Stimulated activated naive CD8-positive, alpha-beta T cell treated with anti-CD3 and anti-CD28 coated beads, Interleukin-15, amount 100 ng/mL, for 72 hours (primary cell): ENCODE measurements around the gene STK32C.
A peak's percentile ranks its signal among the peaks of the same experiment; 100 is the strongest.
"Not testable (repeated sequence)": the region's sequence is repeated elsewhere in the genome, so short reads cannot be mapped to it uniquely, and the experiment has no call there.

Experiments used
- ATAC-seq: fragments of 150-1000 bp; cut with Tn5 transposase; 2 replicates; pipeline ENCODE4 v1.10.0; 2021; ENCODE audit warnings: mild to moderate bottlenecking, moderate library complexity
- DNase-seq, 2 donors: peaks; one replicate each; pipeline ENCODE4 v3.0.0; 2021 to 2022
- H3K27ac Mint-ChIP-seq, 2 donors: one replicate each; pipeline ENCODE4 v1.8.0; 2022; ENCODE audit warnings: mild to moderate bottlenecking in 2 of 2, mixed read lengths in 2 of 2, moderate library complexity in 2 of 2
- H3K27me3 Mint-ChIP-seq: one replicate; pipeline ENCODE4 v1.8.0; 2022; ENCODE audit warnings: mixed read lengths
- H3K4me1 Mint-ChIP-seq: one replicate; pipeline ENCODE4 v1.8.0; 2022; ENCODE audit warnings: mild to moderate bottlenecking, mixed read lengths
- H3K4me3 Mint-ChIP-seq, 2 donors: one replicate each; pipeline ENCODE4 v1.8.0; 2022; ENCODE audit warnings: mild to moderate bottlenecking in 2 of 2, mixed read lengths in 2 of 2, moderate library complexity in 1 of 2
- H3K9me3 Mint-ChIP-seq, 2 donors: one replicate each; pipeline ENCODE4 v1.8.0; 2022; ENCODE audit warnings: mixed read lengths in 2 of 2

Gene STK32C

DNA sequence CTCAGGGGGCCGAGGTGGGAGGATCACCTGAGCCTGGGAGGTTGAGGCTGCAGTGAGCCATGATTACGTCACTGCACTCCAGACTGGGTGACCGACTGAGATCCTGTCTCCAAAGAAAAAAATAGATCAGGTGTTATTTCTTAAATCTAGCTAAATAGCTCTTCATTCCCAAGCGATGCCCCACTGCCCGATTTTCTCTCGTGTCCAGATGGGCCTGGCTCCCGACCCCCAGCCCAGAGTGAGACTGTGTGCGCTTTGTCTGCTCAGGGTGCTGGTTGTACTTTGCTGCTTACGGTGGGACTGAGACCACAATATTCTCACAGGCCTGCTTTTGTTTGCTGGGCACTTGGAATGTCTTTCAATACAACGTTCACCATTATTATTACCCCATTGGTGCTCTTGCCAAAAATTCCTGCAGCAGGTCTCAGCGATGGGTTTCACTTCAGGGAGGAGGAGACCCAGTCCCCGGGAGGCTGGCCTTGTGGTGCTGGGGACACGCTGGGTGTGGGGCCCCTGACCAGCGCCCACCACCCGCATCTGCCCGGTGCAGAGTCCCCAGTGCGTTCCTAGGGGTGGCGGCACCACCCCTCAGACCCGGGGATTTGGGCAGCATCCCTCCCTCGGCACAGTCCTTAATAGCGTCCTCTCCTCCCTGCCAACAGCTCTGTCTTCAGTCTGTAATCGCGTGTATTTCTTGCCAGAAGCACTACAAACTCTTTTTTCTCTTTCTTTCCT is 141.4 kb downstream of the STK32C start:
- H3K27me3 Mint-ChIP-seq, result peaks cover 5% of the 10 kb centered on the region
- no peak overlapping the region for H3K27ac Mint-ChIP-seq
- H3K4me3 Mint-ChIP-seq, result no peak overlapping the region
- peaks cover 38% of the 10 kb centered on the region for H3K4me1 Mint-ChIP-seq
- H3K9me3 Mint-ChIP-seq, result no peaks in the 10 kb centered on the region
- ATAC-seq (no peak), DNase-seq (no peak)

DNA sequence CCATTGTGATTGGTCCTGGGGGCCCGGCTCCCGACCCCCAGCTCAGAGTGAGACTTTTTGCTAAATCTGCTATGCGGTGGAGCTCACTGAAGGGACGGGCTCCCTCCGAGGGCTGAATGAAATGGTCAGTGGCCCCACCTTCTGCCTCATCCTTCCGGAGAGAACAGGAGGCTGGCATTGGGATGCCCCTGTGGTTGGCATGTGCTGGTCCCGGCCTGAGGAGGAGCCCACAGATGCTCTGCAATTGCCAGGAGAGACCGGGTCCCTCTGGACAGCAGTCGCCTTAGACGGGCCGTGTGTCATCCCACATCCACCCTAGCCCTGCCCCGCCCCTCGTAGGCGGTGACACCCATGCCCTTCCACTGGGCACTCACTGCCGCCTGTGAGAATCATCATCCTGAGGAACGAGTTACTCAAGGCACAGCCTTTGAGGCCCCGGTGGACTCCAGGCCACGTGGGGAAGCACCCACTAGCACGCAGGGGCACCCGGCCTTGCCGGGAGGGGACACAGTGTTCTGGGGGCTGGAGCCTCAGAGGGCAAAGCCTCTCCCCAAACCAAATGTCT is 142.3 kb downstream of the STK32C start:
- H3K27ac Mint-ChIP-seq, result no peak overlapping the region
- H3K4me1 Mint-ChIP-seq, result peaks cover 38% of the 10 kb centered on the region
- ATAC-seq (no peak), DNase-seq (no peak)
- no peaks in the 10 kb centered on the region for H3K27me3 Mint-ChIP-seq
- H3K4me3 Mint-ChIP-seq, result no peak overlapping the region
- H3K9me3 Mint-ChIP-seq, result no peaks in the 10 kb centered on the region

DNA sequence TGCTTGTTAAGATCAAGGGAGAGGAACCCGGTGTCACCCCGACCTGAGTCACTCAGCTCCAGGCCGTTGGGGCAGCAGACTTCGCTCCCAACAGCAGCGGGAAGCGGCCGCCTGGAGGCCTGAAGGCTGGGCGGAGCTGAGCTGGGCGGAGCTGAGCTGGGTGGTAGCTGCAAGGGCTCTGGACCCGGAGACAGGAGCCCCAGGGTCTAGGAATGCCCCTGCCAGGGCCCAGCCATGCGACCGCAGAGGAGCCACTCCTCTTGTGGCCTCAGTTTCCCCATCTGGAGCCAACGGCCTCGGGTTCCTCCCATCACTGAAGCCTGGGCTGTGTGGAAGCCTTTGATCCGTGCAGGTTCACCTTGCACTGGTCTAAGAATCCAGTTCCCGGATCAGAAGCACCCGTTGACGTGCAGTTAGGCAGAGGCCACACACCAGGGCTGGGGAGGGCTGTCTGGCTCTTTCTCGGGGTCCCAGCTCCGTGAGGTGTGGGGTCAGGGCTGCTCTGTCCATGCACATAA is 142.9 kb downstream of the STK32C start:
- no peak overlapping the region for H3K27ac Mint-ChIP-seq
- H3K4me3 Mint-ChIP-seq, result no peak overlapping the region
- H3K4me1 Mint-ChIP-seq, result peaks cover 38% of the 10 kb centered on the region
- no peak for DNase-seq
- no peak for ATAC-seq
- H3K27me3 Mint-ChIP-seq, result no peaks in the 10 kb centered on the region
- no peaks in the 10 kb centered on the region for H3K9me3 Mint-ChIP-seq

DNA sequence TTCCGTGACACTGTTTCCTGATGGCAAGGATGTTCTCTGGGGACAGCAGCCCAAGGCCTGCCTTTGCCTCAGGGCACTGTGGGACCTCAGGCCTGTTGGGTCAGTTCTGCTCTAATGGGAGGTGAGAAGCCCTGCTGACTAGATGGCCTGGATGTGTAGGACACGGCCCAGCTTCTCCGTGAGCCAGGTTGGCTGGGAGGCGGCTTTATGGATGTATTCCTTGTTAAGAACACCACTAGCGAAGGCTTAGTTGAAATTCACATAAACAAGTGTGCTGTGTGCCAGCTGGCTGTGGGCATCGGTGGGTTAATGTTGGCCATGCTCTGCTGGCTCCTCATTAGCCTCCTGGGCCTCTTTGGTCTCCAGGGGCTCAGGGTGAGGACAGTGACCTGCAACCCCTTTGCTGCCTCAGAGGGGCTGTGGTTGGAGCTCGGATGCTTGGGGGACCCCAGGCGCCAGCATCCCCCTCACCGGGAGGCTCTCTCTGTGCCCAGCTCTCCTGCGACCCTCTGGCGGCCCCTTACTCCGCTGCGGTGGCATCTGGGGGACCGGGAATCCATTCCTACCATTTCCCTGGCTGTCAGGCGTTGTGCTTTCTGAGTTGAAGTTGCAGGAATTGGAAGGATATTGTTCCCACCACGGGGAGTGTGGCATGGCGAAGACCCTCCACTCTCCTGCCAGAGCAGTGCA is 143.8 kb downstream of the STK32C start:
- Mint-ChIP-seq H3K27me3 (no peaks in the 10 kb centered on the region), H3K4me1 (peaks cover 45% of the 10 kb centered on the region), H3K27ac (no peak overlapping the region), H3K4me3 (no peak overlapping the region), H3K9me3 (no peaks in the 10 kb centered on the region)
- ATAC-seq (no peak), DNase-seq (no peak)

DNA sequence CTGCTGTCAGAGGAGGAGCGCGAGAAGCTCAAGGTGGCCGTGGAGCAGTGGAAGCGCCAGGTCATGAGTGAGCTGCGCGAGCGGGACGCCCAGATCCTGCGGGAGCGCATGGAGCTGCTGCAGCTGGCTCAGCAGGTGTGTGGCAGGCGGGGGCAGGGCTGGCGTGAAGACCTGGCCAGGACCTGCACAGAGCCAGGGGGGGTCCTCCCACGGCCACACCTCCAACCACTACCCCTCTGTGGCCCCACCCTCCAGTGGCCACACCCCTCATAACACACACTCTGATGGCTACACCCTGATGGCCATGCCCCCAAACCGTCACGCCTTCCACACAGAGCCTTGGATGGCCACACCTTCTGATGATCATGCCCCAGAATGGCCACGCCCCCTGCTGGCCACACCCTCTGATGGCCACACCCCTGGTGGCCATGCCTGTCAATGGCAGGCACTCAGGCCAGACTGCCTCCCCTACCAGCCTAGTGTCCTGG is 144.4 kb downstream of the STK32C start:
- DNase-seq (peak; percentile 79 to 87), ATAC-seq (peak; percentile 79)
- H3K4me1 Mint-ChIP-seq, result peaks cover 50% of the 10 kb centered on the region
- peak overlapping the region; percentile 13 to 29 for H3K4me3 Mint-ChIP-seq
- H3K9me3 Mint-ChIP-seq, result no peaks in the 10 kb centered on the region
- no peaks in the 10 kb centered on the region for H3K27me3 Mint-ChIP-seq
- H3K27ac Mint-ChIP-seq, result no peak overlapping the region

DNA sequence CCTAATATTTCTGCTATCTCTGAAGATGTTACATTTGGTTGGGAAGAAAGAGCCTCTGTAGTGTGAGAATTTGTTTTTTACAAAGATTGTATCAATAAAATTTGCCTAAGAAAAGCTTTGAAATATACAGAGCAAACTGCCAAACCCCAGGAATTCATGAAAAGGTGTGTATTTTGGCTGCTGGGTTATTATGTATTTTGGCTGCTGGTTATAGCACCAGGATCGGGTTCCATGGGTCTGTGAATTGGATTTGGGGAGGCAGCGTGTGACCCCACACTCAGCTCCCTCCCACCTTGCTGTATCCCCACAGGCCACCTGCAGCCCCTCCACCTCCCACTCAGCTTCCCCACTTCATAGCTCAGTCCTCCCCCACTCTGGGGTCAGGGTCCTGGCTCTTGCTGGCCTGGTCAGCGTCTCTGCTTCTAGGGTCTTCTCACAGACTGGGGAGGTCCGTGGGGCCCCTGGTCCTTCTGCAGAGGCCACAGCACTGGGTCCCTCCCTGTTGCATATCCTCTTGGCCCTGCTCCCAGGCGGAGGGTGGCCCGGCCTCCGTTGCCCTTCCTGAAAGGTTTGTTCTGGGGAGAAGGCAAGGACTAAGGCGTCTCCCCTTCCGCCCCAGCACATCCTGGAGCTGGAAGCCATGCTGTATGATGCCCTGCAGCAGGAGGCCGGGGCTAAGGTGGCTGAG is 145.0 kb downstream of the STK32C start:
- Mint-ChIP-seq H3K27me3 (no peaks in the 10 kb centered on the region), H3K4me1 (peaks cover 55% of the 10 kb centered on the region), H3K9me3 (no peaks in the 10 kb centered on the region), H3K27ac (peak overlapping the region in 1 of 2 donors; percentile 88), H3K4me3 (peak overlapping the region; percentile 75 to 76)
- ATAC-seq (no peak), DNase-seq (no peak)

DNA sequence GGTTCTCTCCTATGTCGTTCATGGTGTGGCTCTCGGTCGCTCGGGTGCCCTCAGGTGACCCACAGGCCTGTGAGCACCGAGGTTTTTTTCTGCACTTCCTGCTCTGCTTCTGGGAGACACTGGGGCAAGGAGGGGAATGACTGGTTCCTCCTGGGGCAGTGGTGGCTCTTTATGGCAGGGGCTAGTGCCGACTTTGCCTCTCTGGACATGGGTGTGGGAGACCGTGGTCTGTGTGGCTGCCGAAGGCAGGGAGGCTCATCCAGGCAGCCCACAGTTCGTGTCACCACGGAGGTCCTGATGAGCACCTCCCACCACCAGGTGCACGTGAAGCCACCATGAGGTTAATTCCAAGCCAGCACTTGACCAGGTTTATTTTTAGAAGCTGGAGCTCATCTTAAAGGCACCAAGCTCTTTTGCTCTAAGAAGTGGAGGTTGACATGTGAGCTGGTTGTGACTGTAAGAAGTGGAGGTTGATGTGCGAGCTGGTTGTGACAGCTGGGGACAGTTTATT is 145.7 kb downstream of the STK32C start:
- peak; percentile 69 for ATAC-seq
- Mint-ChIP-seq H3K27ac (peak overlapping the region; percentile 88 to 94), H3K4me1 (peaks cover 54% of the 10 kb centered on the region), H3K4me3 (peak overlapping the region; percentile 75 to 76), H3K27me3 (no peaks in the 10 kb centered on the region), H3K9me3 (no peaks in the 10 kb centered on the region)
- peak; percentile 53 to 70 for DNase-seq

DNA sequence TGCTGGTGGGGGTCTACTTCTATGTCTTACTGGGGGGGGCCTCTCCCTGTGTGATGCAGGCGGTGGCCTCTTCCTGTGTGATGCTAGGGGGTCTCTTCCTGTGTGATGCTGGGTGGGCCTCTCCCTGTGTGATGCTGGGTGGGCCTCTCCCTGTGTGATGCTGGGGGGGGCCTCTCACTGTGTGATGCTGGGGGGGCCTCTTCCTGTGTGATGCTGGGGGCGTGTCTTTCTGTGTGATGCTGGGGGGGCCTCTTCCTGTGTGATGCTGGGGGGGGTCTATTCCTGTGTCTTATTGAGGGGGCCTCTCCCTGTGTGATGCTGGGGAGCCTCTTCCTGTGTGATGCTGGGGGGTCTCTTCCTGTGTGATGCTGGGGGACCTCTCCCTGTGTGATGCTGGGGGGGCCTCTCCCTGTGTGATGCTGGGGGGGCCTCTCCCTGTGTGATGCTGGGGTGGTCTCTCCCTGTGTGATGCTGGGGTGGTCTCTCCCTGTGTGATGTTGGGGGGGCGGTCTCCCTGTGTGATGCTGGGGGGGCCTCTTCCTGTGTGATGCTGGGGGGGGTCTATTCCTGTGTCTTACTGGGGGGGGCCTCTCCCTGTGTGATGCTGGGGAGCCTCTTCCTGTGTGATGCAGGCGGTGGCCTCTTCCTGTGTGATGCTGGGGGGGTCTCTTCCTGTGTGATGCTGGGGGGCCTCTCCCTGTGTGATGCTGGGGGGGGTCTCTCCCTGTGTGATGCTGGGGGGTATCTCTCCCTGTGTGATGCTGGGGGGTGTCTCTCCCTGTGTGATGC is 146.7 kb downstream of the STK32C start:
- ATAC-seq, H3K27me3 Mint-ChIP-seq, H3K9me3 Mint-ChIP-seq: not testable (repeated sequence)
- H3K4me1 Mint-ChIP-seq, result peaks cover 48% of the 10 kb centered on the region
- peak overlapping the region in 1 of 2 donors; percentile 86 for H3K27ac Mint-ChIP-seq
- peak overlapping the region; percentile 58 to 64 for H3K4me3 Mint-ChIP-seq
- peak in 1 of 2 donors; percentile 50 for DNase-seq

DNA sequence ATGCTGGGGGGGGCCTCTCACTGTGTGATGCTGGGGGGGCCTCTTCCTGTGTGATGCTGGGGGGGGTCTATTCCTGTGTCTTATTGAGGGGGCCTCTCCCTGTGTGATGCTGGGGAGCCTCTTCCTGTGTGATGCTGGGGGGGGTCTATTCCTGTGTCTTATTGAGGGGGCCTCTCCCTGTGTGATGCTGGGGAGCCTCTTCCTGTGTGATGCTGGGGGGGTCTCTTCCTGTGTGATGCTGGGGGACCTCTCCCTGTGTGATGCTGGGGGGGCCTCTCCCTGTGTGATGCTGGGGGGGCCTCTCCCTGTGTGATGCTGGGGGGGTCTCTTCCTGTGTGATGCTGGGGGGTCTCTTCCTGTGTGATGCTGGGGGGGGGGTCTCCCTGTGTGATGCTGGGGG is 147.5 kb downstream of the STK32C start:
- not testable (repeated sequence) for ATAC-seq, H3K27me3 Mint-ChIP-seq, H3K4me3 Mint-ChIP-seq, H3K9me3 Mint-ChIP-seq, H3K27ac Mint-ChIP-seq, DNase-seq
- peaks cover 48% of the 10 kb centered on the region for H3K4me1 Mint-ChIP-seq

DNA sequence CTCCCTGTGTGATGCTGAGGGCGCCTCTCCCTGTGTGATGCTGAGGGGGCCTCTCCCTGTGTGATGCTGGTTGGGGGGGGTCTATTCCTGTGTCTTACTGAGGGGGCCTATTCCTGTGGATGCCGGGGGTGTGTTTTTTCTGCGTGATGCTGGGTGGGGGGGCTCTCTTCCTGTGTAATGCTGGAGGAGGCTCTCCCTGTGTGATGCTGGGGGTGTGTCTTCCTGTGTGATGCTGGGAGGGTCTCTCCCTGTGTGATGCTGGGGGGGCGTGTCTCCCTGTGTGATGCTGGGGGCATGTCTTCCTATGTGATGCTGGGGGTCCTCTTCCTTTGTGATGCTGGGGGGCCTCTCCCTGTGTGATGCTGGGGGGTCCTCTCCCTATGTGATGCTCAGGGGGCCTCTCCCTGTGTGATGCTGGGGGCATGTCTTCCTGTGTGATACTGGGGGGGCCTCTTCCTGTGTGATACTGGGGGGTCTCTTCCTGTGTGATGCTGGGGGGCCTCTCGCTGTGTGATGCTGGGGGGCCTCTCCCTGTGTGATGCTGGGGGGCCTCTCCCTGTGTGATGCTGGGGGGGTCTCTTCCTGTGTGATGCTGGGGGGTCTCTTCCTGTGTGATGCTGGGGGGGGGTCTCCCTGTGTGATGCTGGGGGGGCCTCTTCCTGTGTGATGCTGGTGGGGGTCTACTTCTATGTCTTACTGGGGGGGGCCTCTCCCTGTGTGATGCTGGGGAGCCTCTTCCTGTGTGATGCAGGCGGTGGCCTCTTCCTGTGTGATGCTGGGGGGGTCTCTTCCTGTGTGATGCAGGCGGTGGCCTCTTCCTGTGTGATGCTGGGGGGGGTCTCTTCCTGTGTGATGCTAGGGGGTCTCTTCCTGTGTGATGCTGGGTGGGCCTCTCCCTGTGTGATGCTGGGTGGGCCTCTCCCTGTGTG is 148.2 kb downstream of the STK32C start:
- H3K27ac Mint-ChIP-seq, result peak overlapping the region; percentile 93
- H3K9me3 Mint-ChIP-seq, H3K27me3 Mint-ChIP-seq: not testable (repeated sequence)
- H3K4me1 Mint-ChIP-seq, result peaks cover 46% of the 10 kb centered on the region
- ATAC-seq (peak; percentile 35), DNase-seq (peak; percentile 55 to 70)
- peak overlapping the region; percentile 75 to 83 for H3K4me3 Mint-ChIP-seq

DNA sequence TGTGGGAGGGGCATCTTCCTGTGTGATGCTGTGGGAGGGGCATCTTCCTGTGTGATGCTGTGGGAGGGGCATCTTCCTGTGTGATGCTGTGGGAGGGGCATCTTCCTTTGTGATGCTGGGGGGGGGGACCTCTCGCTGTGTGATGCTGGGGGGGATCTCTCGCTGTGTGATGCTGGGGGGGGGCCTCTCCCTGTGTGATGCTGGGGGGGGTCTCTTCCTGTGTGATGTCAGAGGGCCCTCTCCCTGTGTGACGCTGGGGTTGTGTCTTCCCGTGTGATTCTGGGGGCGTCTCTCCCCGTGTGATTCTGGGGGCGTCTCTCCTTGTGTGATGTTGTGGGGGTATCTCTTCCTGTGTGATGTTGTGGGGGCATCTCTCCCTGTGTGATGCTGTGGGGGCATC is 148.9 kb downstream of the STK32C start:
- DNase-seq (peak; percentile 21 to 51), ATAC-seq (no peak)
- Mint-ChIP-seq H3K4me3 (peak overlapping the region; percentile 75 to 83), H3K27ac (peak overlapping the region; percentile 93), H3K27me3 (no peaks in the 10 kb centered on the region), H3K4me1 (peaks cover 40% of the 10 kb centered on the region), H3K9me3 (no peaks in the 10 kb centered on the region)

DNA sequence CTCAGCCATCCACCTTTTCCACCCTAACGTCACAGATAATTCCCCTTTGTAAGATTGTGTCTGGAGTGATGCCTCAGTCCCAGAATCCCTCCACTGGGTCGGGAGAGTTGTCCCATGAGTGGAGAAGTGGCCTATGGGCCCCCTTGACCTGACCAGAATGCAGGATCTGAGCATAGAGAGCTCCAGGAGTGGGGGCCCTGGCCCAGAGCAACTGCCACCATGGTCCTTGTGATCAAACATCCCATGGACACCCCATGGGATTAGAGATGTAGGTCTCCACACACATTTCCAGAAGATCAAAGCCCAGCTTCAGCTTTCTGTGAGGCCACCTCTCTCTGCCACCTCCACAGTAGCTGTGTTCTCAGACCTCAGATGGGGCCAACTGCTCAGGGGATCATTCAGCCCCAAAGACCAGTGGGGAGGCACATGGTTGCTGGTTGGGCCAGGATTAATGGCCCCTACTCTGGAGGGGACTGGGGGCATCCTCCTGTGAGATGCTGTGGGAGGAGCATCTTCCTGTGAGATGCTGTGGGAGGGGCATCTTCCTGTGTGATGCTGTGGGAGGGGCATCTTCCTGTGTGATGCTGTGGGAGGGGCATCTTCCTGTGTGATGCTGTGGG is 149.5 kb downstream of the STK32C start:
- Mint-ChIP-seq H3K9me3 (no peaks in the 10 kb centered on the region), H3K27ac (peak overlapping the region in 1 of 2 donors; percentile 15), H3K4me3 (peak overlapping the region in 1 of 2 donors; percentile 7), H3K27me3 (no peaks in the 10 kb centered on the region), H3K4me1 (peaks cover 35% of the 10 kb centered on the region)
- DNase-seq (peak; percentile 49 to 66), ATAC-seq (no peak)
